MM.1S (cell line): Measurements from ENCODE around the gene ABCA3.

Experiments
- EZH2phosphoT487 ChIP-seq: fragments of 300-600 bp; sonication (generic); IDR thresholded peaks from 2 replicates; pipeline ENCODE4 v1.6.1; 2018; ENCODE audit warnings: antibody characterized with exemption, low read length
- TF ChIP-seq, protein P1 (sequence below): fragments of 300-600 bp; sonication (generic); IDR thresholded peaks from 2 replicates; pipeline ENCODE4 v1.5.1; 2016; ENCODE audit warnings: antibody characterized with exemption, low read length, mixed read lengths

DNA sequence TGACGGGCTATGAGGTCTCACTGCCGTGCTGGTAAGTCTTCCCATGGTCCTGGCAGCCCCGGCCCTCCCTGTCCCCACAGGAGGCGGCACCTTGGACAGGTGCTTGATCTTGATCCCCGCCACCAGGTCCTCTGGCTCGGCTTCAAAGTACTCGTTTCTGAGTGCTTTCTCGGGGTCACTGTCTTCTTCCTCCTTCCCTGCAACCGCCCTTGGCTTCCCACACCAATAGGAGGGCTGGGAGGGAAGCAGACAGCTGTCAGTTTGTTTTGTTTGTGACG, 40.7 kb downstream of the ABCA3 start:
- no peak for TF ChIP-seq EZH2phosphoT487
- TF ChIP-seq, protein P1, sequence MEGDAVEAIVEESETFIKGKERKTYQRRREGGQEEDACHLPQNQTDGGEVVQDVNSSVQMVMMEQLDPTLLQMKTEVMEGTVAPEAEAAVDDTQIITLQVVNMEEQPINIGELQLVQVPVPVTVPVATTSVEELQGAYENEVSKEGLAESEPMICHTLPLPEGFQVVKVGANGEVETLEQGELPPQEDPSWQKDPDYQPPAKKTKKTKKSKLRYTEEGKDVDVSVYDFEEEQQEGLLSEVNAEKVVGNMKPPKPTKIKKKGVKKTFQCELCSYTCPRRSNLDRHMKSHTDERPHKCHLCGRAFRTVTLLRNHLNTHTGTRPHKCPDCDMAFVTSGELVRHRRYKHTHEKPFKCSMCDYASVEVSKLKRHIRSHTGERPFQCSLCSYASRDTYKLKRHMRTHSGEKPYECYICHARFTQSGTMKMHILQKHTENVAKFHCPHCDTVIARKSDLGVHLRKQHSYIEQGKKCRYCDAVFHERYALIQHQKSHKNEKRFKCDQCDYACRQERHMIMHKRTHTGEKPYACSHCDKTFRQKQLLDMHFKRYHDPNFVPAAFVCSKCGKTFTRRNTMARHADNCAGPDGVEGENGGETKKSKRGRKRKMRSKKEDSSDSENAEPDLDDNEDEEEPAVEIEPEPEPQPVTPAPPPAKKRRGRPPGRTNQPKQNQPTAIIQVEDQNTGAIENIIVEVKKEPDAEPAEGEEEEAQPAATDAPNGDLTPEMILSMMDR, result no peak
